ENCODE measurements around the gene PRDM1.

DNA sequence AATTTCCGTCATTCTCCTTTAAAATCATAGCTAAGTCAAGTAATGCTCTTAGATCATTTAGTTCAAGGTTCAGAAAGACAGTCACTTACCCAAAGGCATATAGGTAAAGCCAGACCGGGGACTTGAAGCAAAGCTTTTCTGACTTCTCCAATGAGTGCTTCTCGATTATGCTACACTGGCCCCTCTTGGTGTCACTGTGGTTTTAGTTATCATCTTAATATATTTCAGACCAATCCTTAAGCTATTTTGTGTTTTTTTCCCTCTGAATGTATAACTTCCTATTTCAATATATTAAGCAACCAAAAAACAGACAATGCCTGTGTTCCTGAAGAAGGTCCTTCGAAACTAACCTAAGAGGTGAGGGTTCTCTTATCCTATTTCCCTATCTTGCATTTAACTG lies 3.9 kb downstream of the PRDM1 start:
- TF ChIP-seq CTCF (IDR thresholded peaks at IDR 0.05): no peak
- peak in 1 of 3 donors; percentile 7 for TF ChIP-seq POLR2AphosphoS5 (IDR thresholded peaks at IDR 0.05)
- no peak for TF ChIP-seq POLR2A (IDR thresholded peaks at IDR 0.05)
- no peak for TF ChIP-seq EP300 (IDR thresholded peaks at IDR 0.05)

All from stomach (tissue), 4 donors.